Embryonic facial prominence (tissue), 1 donor: Measurements from ENCODE around the gene ARF1.

Source experiments
- DNase-seq: peaks from one replicate; pipeline ENCODE4 v3.0.0-alpha.2; 2016; ENCODE audit errors: extremely low spot score

The ARF1 gene

DNA sequence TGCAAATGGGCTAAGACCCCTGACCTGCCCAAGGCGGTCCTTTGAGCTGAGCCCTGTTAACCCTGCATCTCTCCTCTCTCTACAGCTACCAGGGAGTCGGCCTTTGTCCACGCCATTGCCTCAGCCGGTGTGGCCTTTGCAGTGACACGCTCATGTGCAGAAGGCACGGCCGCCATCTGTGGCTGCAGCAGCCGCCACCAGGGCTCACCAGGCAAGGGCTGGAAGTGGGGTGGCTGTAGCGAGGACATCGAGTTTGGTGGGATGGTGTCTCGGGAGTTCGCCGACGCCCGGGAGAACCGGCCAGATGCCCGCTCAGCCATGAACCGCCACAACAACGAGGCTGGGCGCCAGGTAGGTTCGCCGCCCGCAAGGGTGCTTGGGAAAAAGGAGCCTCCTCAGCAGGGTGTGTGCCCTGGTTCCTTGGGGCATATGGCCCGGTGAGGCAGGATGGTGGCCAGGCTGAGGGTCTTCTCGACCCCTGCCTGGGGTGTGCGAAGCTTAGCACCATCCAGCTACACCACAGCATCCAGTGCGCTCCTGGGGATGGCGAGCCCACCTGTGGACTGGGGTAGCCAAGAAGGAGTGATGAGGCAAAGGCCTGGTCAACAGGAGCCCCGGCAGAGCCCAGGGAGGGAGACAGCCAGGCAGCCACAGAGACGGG, 31.8 kb upstream of the ARF1 start:
- DNase-seq = no peak

DNA sequence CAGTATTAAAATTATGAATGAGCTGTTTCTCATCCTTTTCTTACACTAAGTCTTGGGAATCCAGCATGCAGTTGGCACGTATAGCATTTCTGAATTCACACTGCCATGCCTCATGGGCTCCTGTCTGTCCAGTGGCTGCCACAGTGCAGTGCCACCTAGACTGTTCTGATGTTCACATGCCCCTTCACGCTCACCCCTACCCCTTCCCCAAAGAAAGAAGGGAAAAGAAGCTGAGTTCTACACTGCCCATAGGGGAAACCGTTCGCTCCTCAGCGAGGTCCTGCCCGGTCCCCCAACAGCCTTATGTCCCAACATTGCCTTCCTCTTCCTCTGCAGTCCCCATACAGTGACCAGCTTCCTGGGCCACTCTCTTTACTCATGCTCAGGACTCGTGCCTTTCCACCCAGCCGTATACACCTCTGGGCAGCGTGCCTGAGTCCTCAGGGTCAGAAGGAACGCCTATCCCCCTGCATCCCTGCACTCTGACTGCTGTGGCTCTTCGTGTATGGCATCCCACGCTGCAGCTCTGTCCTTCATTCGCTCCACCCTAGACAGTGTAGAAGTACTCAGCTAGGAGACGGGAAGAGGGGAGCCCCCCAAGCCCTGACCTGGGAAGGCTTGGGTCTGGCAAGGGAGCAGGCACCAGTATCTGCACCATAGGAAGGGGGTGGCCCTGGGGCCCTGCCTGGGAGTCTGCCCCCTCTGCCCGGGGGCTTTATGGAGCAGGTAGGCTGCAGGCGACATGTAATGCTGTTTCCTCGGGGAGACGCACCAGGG, 24.1 kb upstream of the ARF1 start:
- no peak for DNase-seq

DNA sequence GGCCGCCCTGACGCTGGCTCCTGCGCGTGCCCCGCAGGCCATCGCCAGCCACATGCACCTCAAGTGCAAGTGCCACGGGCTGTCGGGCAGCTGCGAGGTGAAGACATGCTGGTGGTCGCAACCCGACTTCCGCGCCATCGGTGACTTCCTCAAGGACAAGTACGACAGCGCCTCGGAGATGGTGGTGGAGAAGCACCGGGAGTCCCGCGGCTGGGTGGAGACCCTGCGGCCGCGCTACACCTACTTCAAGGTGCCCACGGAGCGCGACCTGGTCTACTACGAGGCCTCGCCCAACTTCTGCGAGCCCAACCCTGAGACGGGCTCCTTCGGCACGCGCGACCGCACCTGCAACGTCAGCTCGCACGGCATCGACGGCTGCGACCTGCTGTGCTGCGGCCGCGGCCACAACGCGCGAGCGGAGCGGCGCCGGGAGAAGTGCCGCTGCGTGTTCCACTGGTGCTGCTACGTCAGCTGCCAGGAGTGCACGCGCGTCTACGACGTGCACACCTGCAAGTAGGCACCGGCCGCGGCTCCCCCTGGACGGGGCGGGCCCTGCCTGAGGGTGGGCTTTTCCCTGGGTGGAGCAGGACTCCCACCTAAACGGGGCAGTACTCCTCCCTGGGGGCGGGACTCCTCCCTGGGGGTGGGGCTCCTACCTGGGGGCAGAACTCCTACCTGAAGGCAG, 23.4 kb upstream of the ARF1 start:
- DNase-seq = no peak

DNA sequence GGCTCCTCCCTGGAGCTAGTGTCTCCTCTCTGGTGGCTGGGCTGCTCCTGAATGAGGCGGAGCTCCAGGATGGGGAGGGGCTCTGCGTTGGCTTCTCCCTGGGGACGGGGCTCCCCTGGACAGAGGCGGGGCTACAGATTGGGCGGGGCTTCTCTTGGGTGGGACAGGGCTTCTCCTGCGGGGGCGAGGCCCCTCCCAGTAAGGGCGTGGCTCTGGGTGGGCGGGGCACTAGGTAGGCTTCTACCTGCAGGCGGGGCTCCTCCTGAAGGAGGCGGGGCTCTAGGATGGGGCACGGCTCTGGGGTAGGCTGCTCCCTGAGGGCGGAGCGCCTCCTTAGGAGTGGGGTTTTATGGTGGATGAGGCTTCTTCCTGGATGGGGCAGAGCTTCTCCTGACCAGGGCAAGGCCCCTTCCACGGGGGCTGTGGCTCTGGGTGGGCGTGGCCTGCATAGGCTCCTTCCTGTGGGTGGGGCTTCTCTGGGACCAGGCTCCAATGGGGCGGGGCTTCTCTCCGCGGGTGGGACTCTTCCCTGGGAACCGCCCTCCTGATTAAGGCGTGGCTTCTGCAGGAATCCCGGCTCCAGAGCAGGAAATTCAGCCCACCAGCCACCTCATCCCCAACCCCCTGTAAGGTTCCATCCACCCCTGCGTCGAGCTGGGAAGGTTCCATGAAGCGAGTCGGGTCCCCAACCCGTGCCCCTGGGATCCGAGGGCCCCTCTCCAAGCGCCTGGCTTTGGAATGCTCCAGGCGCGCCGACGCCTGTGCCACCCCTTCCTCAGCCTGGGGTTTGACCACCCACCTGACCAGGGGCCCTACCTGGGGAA, 22.7 kb upstream of the ARF1 start:
- DNase-seq = peak; percentile 8

DNA sequence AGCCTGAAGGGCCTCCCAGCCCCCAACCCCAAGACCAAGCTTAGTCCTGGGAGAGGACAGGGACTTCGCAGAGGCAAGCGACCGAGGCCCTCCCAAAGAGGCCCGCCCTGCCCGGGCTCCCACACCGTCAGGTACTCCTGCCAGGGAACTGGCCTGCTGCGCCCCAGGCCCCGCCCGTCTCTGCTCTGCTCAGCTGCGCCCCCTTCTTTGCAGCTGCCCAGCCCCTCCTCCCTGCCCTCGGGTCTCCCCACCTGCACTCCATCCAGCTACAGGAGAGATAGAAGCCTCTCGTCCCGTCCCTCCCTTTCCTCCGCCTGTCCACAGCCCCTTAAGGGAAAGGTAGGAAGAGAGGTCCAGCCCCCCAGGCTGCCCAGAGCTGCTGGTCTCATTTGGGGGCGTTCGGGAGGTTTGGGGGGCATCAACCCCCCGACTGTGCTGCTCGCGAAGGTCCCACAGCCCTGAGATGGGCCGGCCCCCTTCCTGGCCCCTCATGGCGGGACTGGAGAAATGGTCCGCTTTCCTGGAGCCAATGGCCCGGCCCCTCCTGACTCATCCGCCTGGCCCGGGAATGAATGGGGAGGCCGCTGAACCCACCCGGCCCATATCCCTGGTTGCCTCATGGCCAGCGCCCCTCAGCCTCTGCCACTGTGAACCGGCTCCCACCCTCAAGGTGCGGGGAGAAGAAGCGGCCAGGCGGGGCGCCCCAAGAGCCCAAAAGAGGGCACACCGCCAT, 21.9 kb upstream of the ARF1 start:
- DNase-seq = no peak

DNA sequence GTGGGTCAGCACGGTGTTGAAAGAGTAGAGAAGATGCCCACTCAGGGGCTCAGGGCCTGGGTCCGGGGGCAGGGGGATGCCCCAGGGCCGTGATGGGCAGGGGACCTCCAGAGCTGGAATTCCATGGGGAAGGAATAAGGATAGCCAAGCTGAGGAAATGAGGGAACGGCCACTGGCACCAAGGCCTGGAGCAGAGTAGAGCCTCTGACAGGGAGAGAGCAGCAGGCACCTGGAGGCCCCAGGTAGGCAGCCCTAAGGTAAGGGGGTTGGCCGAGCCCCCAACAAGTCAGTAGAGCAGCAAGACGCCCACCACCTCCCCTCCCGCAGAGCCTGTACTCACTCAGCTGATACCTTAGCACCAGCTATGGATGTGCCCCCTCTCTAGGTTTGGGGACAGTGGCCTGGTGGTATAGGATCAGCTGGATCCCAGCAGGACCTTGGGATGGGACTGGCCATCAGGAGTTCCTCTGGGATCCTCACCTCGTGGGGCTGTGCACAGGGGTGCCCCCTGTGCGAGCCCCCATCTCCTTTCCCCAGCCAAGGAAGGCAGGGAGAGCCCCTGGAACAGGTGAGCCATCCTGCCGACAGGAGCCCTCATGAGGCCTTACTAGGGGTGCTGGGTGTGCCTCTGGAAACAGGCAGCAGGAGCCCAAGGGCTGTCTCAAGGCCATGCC, 21.0 kb upstream of the ARF1 start:
- no peak for DNase-seq

DNA sequence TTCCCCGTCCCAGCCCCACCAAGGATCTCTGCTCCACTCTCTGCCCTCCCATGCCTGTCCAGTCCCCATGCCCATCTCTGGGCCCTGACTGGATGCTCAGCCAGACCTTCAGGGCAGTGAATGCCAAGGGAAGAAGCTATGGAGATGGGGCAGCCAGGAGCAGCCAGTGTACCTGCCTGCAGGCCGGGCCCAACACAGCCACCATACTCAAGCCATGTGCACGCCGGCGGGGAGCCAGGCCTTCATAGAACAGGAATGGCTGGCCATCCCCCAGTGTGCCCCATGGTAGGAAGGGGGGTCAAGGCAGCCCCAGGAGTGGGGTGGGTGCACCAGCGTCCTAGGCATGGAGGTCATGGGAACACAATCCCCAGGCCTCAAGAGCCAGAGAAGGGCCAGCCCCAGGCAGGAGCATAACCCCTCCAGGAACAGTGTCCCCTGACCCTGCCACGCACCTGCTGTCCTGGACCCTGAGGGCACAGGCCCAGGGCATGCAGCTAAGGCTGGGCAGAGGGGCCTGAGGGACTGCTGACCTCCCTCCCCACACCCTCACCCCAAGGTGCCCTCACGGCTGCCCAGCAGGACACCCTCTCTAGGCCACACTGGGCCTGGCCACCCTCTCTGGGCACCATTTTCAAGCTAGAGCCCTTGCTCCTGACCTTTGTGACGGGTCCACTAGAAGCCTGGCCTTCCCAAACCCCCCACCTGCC, 20.3 kb upstream of the ARF1 start:
- DNase-seq = no peak

DNA sequence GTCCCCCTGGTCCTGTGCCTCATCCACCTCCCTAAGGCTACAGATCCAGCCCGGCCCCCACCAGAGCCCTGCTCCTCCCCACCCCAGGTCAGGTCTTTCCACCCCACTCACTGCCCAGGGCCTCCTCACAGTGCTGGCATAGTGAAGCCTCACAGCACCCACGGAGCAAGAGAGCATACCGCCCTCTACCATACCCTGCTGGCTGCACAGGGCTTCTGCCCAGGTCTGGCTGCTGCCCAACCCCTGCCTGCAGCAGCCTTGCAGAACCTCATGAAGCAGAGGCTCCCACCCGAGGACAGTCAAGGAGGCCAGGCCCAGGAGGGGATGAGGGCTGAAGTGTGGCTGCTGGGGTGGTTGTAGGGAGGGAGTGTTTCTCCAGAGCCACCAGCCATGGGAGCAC, 19.7 kb upstream of the ARF1 start:
- DNase-seq = no peak

DNA sequence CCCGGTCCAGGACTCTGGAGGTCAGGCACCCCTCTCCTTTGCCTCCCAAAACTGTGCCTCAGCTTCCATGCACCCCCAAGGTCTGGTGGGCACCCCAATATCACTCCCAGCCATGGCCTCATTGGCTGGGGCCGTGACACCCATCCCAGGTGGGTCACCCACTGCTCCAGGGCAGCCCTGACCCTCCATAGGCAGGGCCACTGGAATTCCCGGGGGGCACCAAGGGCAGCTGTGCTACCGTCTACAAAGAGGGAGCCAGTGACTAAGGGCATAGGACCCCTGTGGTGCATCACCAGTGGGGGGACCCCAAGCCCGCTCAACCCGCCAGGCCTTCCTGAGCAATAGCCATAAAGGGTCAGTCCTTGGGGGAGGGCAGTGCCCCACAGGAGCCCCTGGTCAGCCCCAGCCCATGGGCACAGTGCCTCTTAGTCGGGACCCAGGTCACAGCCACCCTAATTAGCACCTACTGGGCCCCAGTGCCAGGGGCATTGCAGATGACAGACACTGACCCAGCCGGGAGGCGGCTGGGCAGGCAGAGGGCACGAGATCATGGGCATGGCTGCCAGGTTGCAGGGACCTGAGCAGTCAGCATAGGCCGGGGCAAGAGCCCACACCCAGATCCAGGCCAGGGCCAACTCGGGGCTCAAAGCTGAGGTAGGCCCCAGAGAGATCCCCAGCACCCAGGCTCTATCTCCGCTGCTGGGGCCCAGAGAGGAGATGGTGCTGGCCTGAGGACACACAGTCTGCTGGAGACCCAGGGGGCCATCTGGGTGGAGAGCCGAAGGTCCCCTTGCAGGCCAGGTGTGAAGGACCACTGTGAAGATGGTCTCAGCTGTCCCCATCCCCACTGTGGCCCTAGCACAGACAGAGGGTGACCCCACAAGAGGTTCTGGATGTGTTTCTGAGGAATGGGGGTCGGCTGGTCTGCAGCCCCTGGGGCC, 19.0 kb upstream of the ARF1 start:
- no peak for DNase-seq

DNA sequence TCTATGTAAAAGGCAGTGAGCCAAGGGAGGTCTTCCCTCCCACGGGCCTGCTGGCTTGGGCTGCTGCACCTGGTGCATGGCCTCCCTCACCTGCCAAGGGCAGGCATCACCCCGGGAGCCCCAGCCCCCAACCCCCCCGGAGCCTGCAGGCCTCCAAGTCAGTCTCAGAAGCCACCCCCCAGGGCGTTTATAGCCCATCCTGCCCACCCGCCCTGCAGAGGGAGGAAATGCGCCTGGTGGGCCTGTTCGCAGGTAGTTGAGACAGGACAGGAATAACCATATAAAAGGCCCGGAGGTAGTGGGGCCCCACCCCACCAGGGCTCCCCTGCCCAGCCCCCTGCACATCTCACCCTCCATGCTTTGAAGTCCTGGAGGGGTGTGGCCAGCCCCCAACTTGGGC, 18.2 kb upstream of the ARF1 start:
- no peak for DNase-seq

DNA sequence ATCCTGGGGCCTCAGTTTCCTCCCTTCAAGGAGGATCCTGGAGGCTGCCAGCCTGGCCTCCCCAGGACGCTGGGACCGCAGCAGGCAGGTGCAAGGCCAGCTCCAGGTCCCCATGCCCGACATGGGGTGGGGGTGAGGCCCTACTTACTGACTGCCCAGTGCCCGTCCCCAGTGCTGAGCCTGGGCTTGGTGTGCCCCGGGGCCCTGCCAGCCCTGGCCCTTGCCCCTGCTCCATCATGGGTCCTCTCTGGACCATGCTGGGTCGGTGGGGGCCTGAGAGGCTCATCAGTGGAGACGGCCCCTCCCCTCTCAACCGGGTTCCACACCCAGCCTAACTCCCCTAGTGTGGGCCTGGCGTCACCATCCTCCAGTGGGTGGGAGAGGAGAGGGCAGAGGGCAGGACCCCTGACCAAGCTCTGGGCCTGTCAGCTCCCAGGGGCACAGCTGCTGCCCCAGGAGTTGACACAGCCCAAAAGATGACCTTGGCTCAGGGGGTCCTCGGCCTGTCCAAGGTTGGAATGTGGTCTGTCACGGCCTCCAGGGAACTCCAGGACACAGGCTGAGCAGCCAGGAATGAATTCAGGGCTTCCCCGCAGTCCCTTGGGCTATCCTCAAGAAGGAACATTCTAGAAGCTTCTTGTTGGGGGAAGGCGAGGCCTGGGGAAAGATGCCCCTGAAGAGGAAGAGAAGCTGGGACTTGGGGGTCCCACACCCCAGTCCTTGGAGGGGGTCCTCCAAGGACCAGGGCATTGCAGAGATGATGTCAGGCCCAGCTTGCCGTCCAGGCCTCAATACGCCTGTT, 17.6 kb upstream of the ARF1 start:
- no peak for DNase-seq

DNA sequence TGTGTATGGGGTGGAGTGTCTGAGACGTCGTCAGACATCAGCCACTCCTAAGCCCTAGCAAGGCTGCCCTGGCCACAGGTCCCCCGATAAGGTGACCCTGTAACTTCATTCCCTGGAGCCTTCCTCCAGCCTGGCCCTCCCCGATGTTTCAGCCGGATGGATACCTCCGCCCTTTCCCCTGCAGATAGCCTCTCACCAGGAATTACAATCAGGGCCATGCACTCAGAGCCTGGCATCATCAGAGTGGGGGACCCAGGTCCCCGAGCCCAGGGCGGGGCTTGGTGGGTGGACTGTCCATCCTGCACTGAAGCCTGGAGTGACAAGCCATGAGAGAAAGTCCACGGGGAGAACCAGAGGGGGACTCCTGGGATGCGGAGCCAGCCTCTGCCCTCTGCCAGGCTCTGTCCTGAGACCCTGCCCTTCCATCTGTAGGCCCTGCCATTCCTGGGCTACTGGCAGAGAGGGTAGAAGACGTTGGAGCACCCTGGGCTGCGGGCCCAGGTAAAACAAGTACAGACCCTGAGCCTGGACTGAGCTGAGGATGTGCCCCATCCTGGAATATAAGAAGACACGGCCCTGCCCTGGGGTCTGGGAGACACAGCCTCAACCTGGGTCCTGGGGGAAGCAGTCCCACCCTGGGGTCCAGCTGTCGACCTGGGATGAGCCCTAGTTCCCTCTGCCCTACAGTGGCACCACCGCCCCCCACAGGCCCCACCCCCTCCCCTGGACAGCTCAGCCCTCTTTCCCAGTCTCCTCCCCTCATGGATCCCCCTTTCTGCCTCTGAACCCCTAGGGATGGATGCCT, 16.8 kb upstream of the ARF1 start:
- no peak for DNase-seq

DNA sequence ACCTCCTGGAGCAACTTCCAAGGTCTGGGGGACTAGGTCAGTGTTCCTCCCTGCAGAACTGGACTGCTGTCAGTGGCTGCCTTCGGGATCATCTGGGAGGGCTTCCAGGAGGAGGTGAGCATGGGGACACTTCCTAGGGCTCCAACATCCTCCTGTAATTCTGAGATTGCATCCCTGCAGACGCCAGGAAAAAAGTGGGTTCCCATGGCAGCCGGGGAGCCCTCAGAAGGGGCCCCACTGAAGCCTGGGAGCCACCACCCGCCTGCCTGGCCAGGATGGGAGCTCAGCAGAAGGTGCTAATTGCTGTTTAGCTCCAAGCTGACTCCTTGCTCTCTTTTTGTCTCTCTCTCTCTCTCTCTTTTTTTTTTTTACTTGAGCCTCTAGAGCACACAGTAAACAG, 16.1 kb upstream of the ARF1 start:
- no peak for DNase-seq

DNA sequence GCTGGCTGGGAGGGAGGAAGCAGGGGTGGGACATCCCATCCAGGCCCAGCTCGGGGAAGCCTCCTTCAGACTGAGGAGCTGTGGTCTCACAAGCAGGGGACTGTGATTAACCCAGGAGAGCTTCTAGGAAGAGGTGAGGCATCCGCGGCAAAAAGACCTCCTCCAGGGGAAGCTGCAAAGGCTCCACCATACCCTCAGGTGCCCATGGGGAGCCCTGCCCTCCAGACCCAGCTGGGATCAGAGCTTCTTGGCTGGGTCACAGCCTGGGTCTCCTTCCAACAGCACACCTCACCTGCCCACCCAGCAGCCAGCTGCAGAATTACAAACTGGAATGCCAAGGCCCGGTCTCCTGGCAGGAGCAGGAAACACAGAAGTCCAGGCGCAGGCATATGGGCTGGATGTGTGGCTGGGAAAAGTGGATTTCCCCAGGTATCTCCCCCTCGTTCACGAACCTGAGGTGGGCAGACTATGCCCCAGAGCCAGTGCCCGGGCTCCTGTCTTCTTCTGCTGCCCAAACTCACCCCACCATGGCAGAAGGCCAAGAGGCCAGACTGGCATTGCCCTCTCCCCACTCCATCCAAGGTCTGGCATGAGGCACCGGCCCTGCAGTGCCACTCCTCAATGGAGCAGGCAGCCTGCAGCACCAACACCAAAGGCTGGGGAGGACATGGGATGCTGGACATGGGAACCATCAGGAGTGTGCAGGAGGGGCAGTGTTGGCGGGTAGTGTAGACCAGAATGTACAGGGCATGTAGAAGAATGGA, 15.4 kb upstream of the ARF1 start:
- no peak for DNase-seq

DNA sequence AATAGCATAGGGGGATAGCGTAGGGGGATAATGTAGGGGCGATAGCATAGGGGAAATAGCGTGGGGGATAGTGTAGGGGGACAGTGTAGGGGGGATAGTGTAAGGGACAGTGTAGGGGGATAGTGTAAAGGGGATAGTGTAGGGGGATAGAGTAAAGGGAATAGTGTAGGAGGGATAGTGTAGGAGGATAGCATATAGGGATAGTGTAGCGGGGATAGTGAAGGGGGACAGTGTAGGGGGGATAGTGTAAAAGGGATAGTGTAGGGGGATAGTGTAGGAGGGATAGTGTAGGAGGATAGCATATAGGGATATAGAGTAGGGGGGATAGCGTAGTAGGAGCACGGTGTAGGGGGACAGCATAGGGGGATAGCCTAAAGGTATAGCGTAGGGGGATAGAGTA, 14.1 kb upstream of the ARF1 start:
- DNase-seq = no peak

DNA sequence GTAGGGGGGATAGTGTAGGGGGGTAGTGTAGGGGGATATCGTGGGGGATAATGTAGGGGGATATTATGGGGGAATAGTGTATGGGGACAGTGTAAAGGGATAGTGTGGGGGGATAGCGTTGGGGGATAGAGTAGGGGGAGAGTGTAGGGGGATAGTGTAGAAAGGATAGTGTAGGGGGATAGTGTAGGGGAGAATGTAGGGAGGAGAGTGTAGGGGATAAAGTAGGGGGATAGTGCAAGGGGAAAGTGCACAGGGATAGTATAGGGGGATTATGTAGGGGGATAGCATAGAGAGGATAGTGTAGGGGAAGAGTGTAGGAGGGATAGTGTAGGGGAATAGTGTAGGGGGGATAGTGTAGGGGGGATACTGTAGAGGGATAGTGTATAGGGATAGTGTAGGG, 12.3 kb upstream of the ARF1 start:
- DNase-seq = no peak

DNA sequence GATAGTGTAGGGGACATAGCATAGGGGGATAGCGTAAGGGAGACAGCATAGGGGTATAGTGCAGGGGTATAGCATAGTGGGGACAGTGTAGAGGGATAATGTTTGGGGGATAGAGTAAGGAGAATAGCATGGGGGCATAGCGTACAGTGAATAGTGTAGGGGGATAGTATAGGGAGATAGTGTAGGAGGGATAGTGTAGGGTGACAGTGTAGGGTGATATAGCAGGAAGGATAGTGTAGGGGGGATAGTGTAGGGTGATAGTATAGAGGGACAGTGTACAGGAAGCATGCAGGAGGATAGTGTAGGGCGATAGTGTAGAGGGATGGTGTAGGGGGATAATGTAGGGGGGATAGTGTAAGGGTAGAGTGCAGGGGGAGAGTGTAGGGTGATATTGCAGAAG, 11.7 kb upstream of the ARF1 start:
- DNase-seq = no peak
